K562 (cell line): ENCODE data around the gene WBP1L.

Experiments used
- FOS ChIP-seq: IDR thresholded peaks from 3 replicates; pipeline ENCODE4 v1.6.1; 2011; ENCODE audit not compliant: insufficient read length; ENCODE audit errors: extremely low read depth
- NFIC ChIP-seq: fragments of 450-650 bp; IDR thresholded peaks from 2 replicates; pipeline ENCODE4 v1.6.1; 2017; ENCODE audit warnings: mild to moderate bottlenecking, inconsistent platforms
- POLR2AphosphoS5 ChIP-seq: IDR thresholded peaks from 2 replicates; pipeline ENCODE4 v1.6.1; 2011; ENCODE audit warnings: mild to moderate bottlenecking, low read depth, low read length, moderate library complexity; ENCODE audit not compliant: control insufficient read depth, insufficient read depth
- SRSF9 ChIP-seq: fragments of 200-400 bp; formaldehyde crosslinking; IDR thresholded peaks from 2 replicates; pipeline ENCODE4 v1.6.1; 2017; ENCODE audit warnings: low read depth, low read length, borderline replicate concordance
- TF ChIP-seq, protein P1 (sequence below), 3 experiments: IDR thresholded peaks in 2 of 3; conservative IDR thresholded peaks in 1 of 3; 2 replicates each; pipeline ENCODE4 v1.5.1; 2011 to 2012; ENCODE audit warnings: low read length in 3 of 3, mild to moderate bottlenecking in 3 of 3, control low read depth in 2 of 3, improper control_type of control experiment in 1 of 3, inconsistent platforms in 1 of 3, low read depth in 1 of 3, mixed read lengths in 1 of 3, moderate library complexity in 1 of 3; ENCODE audit not compliant: insufficient read depth in 2 of 3

DNA sequence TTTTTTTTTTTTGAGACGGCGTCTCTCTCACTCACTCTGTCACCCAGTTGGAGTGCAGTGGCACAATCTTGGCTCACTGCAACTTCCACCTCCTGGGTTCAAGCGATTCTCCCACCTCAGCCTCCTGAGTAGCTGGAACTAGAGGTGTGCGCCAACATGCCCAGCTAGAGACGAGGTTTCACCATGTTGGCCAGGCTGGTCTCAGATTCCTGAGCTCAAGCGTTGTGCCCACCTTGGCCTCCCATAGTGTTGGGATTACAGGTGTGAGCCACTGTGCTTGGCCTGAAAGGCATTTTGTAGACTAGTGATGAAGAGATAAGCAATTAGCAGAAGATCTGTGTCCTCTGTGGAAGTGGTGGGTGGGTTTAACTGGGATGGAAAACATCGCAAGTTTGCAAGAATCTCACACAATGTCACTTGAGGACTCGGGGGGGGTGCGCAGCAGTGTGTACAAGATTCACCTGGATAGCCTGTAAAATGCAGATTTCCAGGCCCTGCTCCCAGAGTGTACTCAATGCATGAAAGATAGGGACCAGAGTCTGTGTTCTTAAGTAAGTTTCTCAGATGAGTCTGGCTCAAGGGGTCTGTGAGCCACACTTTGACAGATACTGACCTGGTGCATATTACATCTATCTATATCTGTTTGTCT, 82.5 kb downstream of the WBP1L start:
- TF ChIP-seq POLR2AphosphoS5 (no peak), NFIC (no peak), SRSF9 (no peak), FOS (no peak)
- TF ChIP-seq, protein P1, sequence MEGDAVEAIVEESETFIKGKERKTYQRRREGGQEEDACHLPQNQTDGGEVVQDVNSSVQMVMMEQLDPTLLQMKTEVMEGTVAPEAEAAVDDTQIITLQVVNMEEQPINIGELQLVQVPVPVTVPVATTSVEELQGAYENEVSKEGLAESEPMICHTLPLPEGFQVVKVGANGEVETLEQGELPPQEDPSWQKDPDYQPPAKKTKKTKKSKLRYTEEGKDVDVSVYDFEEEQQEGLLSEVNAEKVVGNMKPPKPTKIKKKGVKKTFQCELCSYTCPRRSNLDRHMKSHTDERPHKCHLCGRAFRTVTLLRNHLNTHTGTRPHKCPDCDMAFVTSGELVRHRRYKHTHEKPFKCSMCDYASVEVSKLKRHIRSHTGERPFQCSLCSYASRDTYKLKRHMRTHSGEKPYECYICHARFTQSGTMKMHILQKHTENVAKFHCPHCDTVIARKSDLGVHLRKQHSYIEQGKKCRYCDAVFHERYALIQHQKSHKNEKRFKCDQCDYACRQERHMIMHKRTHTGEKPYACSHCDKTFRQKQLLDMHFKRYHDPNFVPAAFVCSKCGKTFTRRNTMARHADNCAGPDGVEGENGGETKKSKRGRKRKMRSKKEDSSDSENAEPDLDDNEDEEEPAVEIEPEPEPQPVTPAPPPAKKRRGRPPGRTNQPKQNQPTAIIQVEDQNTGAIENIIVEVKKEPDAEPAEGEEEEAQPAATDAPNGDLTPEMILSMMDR (IDR thresholded peaks at IDR 0.05 in 2 of 3, conservative IDR thresholded peaks at IDR 0.05 in 1 of 3; ENCODE audit: insufficient read depth in 2 of 3, low read depth in 1 of 3, low read length in 3 of 3), result no peak
